Stimulated activated CD4-positive, alpha-beta T cell treated with anti-CD3 and anti-CD28 coated beads, Interleukin-15, amount 100 ng/mL, for 48 hours (primary cell): ENCODE data around the gene PRAC1.

Experiments
- DNase-seq, 2 donors: peaks; one replicate each; pipeline ENCODE4 v3.0.0-alpha.2; 2020; ENCODE audit warnings: low read depth in 2 of 2

The PRAC1 gene

DNA sequence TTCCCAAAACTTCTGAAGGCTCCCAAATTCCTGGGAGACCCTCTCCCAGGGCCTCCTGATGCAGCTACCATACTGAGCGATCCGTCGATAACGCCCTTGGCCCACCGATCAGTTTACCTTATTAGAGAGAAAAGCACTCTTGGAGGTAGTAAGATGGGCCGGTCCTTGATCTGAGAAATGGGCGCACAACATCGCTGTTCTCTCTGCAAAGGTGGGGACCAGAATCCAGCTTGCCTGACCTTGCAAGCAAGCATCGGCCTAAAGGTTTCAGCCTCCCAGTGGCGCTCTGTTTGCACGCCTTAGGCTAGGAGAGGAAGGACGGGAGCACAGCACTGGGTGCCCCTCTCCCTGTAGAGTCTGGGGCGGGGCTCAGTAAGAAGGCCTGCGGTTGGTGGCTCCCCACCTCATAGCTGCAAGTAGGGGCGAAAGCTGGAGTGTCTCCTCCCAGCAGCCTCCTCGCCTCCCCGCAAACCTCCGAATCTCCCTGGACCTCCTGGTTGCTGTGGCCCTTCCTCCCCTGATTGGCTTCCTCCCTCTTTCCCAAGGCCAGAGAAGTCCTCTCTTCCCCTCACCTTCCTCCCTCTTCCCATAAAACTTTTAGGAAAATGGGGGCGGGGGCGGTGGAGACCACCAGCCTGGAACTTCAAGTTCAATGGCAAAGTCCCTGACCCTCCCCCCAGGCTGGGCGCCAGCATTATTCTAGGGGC lies at the start of gene PRAC1:
Gene PRAC1 (minus strand): TSS at position 318 of the 707 bp plus-strand sequence. CDS start 126 bp downstream, at position 192.
- DNase-seq = no peak

GRCh38 chr17:48770954-48771353 lies 48.6 kb upstream of the PRAC1 start:
- DNase-seq = no peak

GRCh38 chr17:48769009-48769675 lies 46.8 kb upstream of the PRAC1 start:
- no peak for DNase-seq

DNA sequence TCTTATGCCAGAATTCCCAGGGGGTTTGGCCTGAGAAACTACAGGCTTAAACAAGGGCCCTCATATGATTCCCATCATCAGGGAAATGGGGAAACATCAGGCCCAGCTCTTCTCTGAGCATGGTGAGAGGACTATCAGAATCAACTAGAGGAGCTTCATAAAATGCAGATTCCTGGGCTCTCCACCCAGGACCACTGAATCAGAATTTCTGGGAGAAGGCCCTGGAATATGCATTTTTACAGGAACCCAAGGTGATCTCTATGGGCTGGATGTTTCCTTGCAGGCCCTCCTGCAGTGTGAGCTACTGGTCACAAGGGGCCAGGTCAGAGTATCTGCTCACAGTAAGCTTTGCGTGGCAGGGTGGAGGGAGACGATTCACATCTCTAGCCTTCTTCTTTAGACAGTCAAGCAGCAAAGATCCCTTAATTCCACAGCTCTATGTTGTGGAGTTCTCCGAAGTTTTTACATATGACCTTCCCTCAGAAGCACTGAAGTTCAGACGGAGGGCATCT lies 45.0 kb upstream of the PRAC1 start:
- DNase-seq = no peak

GRCh38 chr17:48761114-48761513 lies 38.8 kb upstream of the PRAC1 start:
- no peak for DNase-seq

DNA sequence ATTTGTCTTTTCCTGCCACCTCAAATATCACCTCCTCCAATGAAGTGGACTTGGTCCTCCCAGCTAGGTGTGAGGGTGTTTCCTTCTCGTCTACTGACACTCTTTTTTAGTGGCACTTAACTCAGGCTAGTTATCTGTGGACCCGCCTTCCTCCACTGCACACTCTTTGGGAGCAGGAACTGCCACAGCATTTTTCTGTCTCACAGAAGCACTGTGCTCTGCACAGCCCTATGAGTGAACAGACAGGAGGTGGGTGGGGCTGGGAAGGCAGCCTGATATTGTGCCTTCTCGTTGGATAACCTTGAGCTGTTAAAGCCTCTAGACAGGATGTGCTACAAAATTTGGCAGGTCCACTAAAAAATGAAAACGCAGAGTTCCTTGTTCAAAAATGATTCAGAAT lies 38.1 kb upstream of the PRAC1 start:
- no peak for DNase-seq

DNA sequence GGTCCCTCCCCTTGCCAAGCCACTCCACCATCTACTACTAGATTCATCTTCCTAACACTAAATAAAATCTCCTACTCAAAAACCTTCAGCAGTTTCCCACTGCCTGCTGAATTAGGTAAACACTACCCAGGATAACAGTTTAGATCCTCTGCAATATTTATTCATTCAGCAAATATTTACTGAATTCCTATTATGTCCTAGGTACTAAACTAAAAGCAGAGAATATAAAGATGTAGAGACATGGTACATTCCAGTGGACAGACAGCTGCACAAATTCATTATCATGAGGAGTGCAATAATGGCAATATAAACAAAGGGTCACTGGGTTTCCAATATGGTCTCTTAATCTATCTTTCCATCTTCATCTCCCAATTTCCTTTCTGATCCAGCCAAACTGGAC lies 37.0 kb upstream of the PRAC1 start:
- DNase-seq = no peak

- no peak for DNase-seq
Observed at GRCh38 chr17:48757524-48757961, 35.2 kb upstream of the PRAC1 start.

GRCh38 chr17:48756830-48757251 lies 34.5 kb upstream of the PRAC1 start:
- DNase-seq = no peak

- DNase-seq = no peak
Observed at GRCh38 chr17:48755356-48755755, 33.0 kb upstream of the PRAC1 start.

- DNase-seq = no peak
Observed at GRCh38 chr17:48754500-48755261, 32.4 kb upstream of the PRAC1 start.

DNA sequence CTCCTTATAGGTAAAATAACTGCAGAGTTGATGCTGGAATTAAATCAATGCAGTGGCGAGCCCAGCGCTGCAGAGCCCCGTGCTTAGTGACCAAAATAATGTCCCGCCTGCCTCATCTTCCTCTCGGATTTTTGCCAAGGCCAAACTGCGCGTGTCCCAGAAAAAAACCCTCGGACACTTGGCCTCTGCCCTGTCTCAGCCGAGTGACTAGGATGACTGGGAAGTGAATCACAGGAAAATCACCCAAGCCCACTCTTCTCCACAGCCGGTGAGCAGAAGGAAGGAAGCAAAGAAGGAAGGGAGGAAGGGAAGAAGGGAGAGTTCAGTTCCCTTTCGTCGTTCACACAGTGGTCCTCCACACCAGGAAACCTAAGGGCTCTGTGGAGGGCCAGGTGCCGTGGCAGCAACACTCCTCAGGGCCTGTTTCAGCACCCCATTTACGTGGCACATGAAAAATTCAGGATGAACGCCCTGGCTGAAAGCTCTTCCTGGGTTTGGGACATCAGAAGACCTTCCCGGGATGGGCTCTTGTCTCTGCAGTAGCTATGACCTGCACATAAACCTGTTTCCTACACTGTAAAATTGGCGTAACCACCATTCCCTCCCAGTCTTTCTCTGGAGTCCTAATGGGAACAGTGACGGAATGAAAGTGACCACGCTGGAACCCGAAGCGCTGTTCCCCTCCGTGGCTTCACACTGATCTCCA lies 31.6 kb upstream of the PRAC1 start:
- no peak for DNase-seq

GRCh38 chr17:48752399-48753288 lies 30.3 kb upstream of the PRAC1 start:
- no peak for DNase-seq

GRCh38 chr17:48751733-48752398 lies 29.5 kb upstream of the PRAC1 start:
- no peak for DNase-seq

DNA sequence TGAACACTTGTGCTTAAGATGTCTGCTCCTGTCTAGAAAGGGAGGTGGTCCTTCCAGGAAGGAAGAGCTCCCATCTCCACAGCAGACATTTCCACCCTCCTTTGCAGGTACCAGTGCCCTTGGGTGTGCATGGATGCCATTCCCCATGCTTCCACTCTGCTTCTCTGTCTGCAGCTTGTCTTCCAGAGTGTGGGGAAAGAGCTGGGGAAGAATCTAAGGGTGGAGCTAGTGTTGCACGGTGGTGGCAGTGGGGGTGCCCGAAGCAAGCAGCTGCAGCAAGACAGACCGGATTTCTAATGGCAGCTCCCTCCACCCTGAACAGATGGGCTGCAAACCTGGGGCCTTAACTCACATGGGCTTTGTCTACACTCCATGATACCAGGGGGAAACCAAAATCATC lies 28.9 kb upstream of the PRAC1 start:
- no peak for DNase-seq

- no peak for DNase-seq
Observed at GRCh38 chr17:48749621-48750553, 27.6 kb upstream of the PRAC1 start.

- DNase-seq = no peak
Observed at GRCh38 chr17:48748718-48749566, 26.6 kb upstream of the PRAC1 start.
